Measurements from ENCODE around the gene HNRNPK. TPM values are rescaled to one million over a fixed set of nuclear protein-coding genes. Genes with fewer than 3 reads are reported as not detected.
"Not testable (repeated sequence)": the region's sequence is repeated elsewhere in the genome, so short reads cannot be mapped to it uniquely, and the experiment has no call there.

Gene HNRNPK
- total RNA-seq, 2 experiments from 2014 or later: 656 to 688 TPM

DNA sequence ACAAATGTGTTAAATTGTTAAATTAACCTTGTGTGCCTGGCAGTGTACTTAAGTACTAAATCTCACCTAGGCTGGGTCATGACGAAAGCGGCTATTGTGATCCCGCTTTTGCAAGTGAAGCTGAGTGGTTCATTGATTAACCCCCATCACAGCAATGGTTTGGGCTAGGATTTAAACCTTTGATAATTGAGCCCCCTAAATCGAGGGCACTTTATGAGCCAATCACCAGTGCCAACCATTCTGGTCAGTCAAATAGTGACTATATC, 22.8 kb downstream of the HNRNPK start:
- POLR2A ChIA-PET: interaction anchor here (2.2 to 3.0 kb wide), 2 partner anchors 23 to 36 kb away, joined by 13 to 59 read pairs; partner anchors contain the start of genes HNRNPK, KIF27 and RMI1

DNA sequence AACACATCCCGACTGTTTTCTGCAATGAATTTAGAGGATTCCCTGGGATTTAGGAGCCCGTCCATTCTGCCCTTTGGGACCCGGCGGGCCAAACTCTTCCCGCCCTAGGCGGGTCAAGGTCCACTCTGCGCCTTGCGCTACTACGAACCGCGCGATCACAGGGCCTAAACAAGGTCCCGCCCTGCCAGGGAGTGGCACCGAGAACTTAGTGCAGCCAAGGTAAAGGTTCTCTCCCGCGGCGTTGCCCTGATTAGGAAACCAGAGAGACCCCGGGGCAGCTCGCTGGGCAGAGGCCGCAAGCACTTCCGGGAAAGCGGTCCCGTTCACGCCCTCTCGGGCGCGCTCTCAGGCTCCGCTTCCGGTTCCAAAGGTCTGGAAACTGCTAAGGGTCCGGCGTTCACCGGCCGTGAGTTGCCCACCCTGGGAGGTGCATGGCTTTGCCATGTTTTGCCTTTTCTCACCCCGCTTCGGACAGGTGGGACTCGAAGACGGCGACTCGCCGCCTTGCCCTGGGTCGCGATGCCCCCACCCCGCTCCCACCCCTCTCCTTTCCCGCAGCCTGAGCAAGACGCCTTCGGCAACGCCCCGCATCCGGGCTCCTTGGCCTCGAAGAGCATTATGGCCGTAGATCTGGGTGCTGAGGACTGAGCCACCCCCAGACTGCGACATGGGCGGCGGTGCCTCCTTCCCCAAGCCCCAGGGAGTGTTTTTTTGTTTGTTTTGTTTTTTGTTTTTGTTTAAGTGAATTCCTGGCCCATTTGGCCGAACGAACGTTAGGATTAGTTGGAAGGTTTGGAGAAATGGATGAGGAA, 23.4 kb downstream of the HNRNPK start:
- H3K27me3 Mint-ChIP-seq: no peaks in the 10 kb centered on the region
- TF ChIP-seq, protein P1, sequence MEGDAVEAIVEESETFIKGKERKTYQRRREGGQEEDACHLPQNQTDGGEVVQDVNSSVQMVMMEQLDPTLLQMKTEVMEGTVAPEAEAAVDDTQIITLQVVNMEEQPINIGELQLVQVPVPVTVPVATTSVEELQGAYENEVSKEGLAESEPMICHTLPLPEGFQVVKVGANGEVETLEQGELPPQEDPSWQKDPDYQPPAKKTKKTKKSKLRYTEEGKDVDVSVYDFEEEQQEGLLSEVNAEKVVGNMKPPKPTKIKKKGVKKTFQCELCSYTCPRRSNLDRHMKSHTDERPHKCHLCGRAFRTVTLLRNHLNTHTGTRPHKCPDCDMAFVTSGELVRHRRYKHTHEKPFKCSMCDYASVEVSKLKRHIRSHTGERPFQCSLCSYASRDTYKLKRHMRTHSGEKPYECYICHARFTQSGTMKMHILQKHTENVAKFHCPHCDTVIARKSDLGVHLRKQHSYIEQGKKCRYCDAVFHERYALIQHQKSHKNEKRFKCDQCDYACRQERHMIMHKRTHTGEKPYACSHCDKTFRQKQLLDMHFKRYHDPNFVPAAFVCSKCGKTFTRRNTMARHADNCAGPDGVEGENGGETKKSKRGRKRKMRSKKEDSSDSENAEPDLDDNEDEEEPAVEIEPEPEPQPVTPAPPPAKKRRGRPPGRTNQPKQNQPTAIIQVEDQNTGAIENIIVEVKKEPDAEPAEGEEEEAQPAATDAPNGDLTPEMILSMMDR (IDR thresholded peaks at IDR 0.05): no peak
- Histone ChIP-seq H3K36me3 (ENCODE audit: insufficient read depth, low read length) (no peaks in the 10 kb centered on the region), H3K4me1 (ENCODE audit: insufficient read depth, low read length) (peaks cover 20% of the 10 kb centered on the region), H3K27me3 (ENCODE audit: control insufficient read depth in 1 of 2, insufficient read depth in 2 of 2, low read length in 2 of 2) (no peaks in the 10 kb centered on the region), H3K4me3 (ENCODE audit: low read length) (peak overlapping the region; percentile 84), H3K9me3 (ENCODE audit: control insufficient read depth in 1 of 2, insufficient read depth in 1 of 2, low read length in 2 of 2) (no peaks in the 10 kb centered on the region), H3K27ac (ENCODE audit: low read depth in 1 of 2, low read length in 2 of 2) (peak overlapping the region; percentile 65 to 82)
- peaks cover 21% of the 10 kb centered on the region for H3K36me3 Mint-ChIP-seq (ENCODE audit: low read depth)
- POLR2A ChIA-PET: interaction anchor here (0.6 to 3.0 kb wide), 5 partner anchors 9 to 334 kb away, joined by 3 to 59 read pairs (median 4); partner anchors contain the start of genes HNRNPK, IDNK, KIF27 and RMI1
- ATAC-seq (ENCODE audit: poor library complexity) (peak; percentile 78), DNase-seq (peak; percentile 12 to 75 (median 44))
- intact Hi-C loops (cut with DNase I, micrococcal nuclease): loop anchor here (2.0 to 5.0 kb wide), 2 partner anchors 24 to 34 kb away; partner anchors contain the start of genes KIF27 (in 2 of the 2), HNRNPK (in 1 of the 2) and RMI1 (in 1 of the 2)
- CTCF ChIA-PET: no interaction called here
- peak overlapping the region; percentile 98 for H3K4me3 Mint-ChIP-seq
- peak overlapping the region; percentile 93 for H3K27ac Mint-ChIP-seq
- no peaks in the 10 kb centered on the region for H3K9me3 Mint-ChIP-seq
- peaks cover 23% of the 10 kb centered on the region for H3K4me1 Mint-ChIP-seq (ENCODE audit: low read depth)

More for the DNA sequence above, 22.8 kb downstream of the HNRNPK start:
- Mint-ChIP-seq H3K27me3 (no peaks in the 10 kb centered on the region), H3K27ac (peak overlapping the region; percentile 93), H3K4me1 (ENCODE audit: low read depth) (peaks cover 23% of the 10 kb centered on the region), H3K36me3 (ENCODE audit: low read depth) (peaks cover 21% of the 10 kb centered on the region), H3K4me3 (peak overlapping the region; percentile 98), H3K9me3 (no peaks in the 10 kb centered on the region)
- Histone ChIP-seq H3K9me3 (ENCODE audit: control insufficient read depth in 1 of 2, insufficient read depth in 1 of 2, low read length in 2 of 2) (no peaks in the 10 kb centered on the region), H3K27ac (ENCODE audit: low read depth in 1 of 2, low read length in 2 of 2) (peak overlapping the region in 1 of 2 donors; percentile 82), H3K4me1 (ENCODE audit: insufficient read depth, low read length) (peaks cover 20% of the 10 kb centered on the region), H3K4me3 (ENCODE audit: low read length) (peak overlapping the region; percentile 84), H3K27me3 (ENCODE audit: control insufficient read depth in 1 of 2, insufficient read depth in 2 of 2, low read length in 2 of 2) (no peaks in the 10 kb centered on the region), H3K36me3 (ENCODE audit: insufficient read depth, low read length) (no peaks in the 10 kb centered on the region)
- TF ChIP-seq, protein P1 (IDR thresholded peaks at IDR 0.05): no peak
- CTCF ChIA-PET: no interaction called here
- DNase-seq (peak in 1 of 14 experiments; percentile 24), ATAC-seq (ENCODE audit: poor library complexity) (no peak)
- intact Hi-C loops (cut with DNase I, micrococcal nuclease): loop anchor here (2.0 to 5.0 kb wide), 2 partner anchors 24 to 35 kb away; partner anchors contain the start of genes KIF27 (in 2 of the 2), HNRNPK (in 1 of the 2) and RMI1 (in 1 of the 2)

DNA sequence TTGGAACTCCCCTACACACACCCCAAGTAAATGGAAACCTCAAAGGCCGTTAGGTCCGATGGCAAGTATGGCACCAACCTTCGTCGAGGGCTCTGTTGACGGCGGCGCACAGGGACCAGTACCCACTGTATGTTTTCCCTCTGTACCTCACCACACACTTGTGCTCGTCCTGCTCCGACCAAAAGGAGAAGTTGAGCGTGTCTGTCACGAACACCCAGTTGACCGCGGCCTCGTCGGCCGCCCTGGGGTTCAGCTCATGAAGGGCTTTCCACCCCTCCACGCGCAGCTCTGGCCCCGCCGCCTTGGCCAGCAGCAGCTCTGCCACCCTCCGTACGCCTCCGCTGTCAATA, 24.0 kb downstream of the HNRNPK start:
- Histone ChIP-seq H3K27ac (ENCODE audit: low read depth in 1 of 2, low read length in 2 of 2) (peak overlapping the region; percentile 65 to 82), H3K4me1 (ENCODE audit: insufficient read depth, low read length) (peaks cover 20% of the 10 kb centered on the region), H3K4me3 (ENCODE audit: low read length) (peak overlapping the region; percentile 84), H3K9me3 (ENCODE audit: control insufficient read depth in 1 of 2, insufficient read depth in 1 of 2, low read length in 2 of 2) (no peaks in the 10 kb centered on the region), H3K27me3 (ENCODE audit: control insufficient read depth in 1 of 2, insufficient read depth in 2 of 2, low read length in 2 of 2) (no peaks in the 10 kb centered on the region), H3K36me3 (ENCODE audit: insufficient read depth, low read length) (peaks cover 2% of the 10 kb centered on the region)
- H3K4me3 Mint-ChIP-seq: peak overlapping the region; percentile 98
- DNase-seq (peak in 10 of 14 experiments; percentile 9 to 63 (median 22)), ATAC-seq (ENCODE audit: poor library complexity) (peak; percentile 48)
- TF ChIP-seq, protein P1 (IDR thresholded peaks at IDR 0.05): no peak
- peaks cover 23% of the 10 kb centered on the region for H3K4me1 Mint-ChIP-seq (ENCODE audit: low read depth)
- CTCF ChIA-PET: no interaction called here
- POLR2A ChIA-PET: interaction anchor here (0.6 to 3.0 kb wide), 5 partner anchors 9 to 333 kb away, joined by 3 to 59 read pairs (median 4); partner anchors contain the start of genes HNRNPK, IDNK, KIF27 and RMI1
- peaks cover 21% of the 10 kb centered on the region for H3K36me3 Mint-ChIP-seq (ENCODE audit: low read depth)
- intact Hi-C loops (cut with DNase I, micrococcal nuclease): loop anchor here (2.0 to 5.0 kb wide), 2 partner anchors 25 to 34 kb away; partner anchors contain the start of genes KIF27 (in 2 of the 2), HNRNPK (in 1 of the 2) and RMI1 (in 1 of the 2)
- H3K27ac Mint-ChIP-seq: peak overlapping the region; percentile 93
- no peaks in the 10 kb centered on the region for H3K27me3 Mint-ChIP-seq
- H3K9me3 Mint-ChIP-seq: no peaks in the 10 kb centered on the region

DNA sequence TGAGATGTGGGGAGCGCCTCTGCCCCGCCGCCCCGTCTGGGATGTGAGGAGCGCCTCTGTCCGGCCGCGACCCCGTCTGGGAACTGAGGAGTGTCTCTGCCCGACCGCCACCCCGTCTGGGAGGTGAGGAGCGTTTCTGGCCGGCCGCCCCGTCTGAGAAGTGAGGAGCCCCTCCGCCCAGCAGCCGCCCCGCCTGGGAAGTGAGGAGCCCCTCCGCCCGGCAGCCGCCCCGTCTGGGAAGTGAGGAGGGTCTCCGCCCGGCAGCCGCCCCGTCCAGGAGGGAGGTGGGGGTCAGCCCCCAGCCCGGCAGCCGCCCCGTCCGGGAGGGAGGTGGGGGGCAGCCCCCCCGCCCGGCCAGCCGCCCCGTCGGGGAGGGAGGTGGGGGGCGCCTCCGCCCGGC, 31.9 kb downstream of the HNRNPK start:
- CTCF ChIA-PET; ATAC-seq (ENCODE audit: poor library complexity); H3K27ac Mint-ChIP-seq; DNase-seq; H3K9me3 Mint-ChIP-seq; H3K4me3 ChIP-seq (ENCODE audit: low read length); H3K27me3 Mint-ChIP-seq; H3K4me1 ChIP-seq (ENCODE audit: insufficient read depth, low read length); H3K4me1 Mint-ChIP-seq (ENCODE audit: low read depth); H3K27ac ChIP-seq (ENCODE audit: low read depth in 1 of 2, low read length in 2 of 2); H3K27me3 ChIP-seq (ENCODE audit: control insufficient read depth in 1 of 2, insufficient read depth in 2 of 2, low read length in 2 of 2); H3K4me3 Mint-ChIP-seq; H3K9me3 ChIP-seq (ENCODE audit: control insufficient read depth in 1 of 2, insufficient read depth in 1 of 2, low read length in 2 of 2); intact Hi-C loops (cut with DNase I, micrococcal nuclease): not testable (repeated sequence)
- H3K36me3 ChIP-seq (ENCODE audit: insufficient read depth, low read length): peaks cover 19% of the 10 kb centered on the region
- peaks cover 28% of the 10 kb centered on the region for H3K36me3 Mint-ChIP-seq (ENCODE audit: low read depth)
- POLR2A ChIA-PET: interaction anchor here (1.2 kb wide), 1 partner anchor 8 kb away, joined by 4 read pairs; a partner anchor contains a TSS

Data from CD4-positive, alpha-beta T cell (primary cell).